ENCODE data around the gene MACROD2.

DNA sequence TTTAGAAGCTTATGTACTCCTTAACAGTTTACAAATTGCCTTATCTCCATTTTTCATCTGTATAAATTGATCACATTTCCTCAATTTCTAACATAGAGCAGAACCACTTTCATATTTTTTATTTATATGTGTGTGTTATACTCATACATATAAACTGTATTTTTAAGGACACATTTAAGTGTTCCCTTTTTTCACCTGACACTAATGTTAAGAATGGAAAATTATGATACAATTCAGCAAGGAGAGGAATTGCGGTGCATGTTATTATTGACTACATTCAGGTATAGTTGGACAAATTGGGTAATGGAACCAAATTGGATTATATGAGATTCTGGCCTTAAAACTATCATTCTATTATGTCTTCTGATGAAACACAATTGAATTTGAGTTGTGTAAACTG is 821.2 kb downstream of the MACROD2 start:
- TF ChIP-seq BACH2 (CRISPR knock-in tag; IDR thresholded peaks at IDR 0.05; ENCODE audit: borderline replicate concordance) (no peak), CSDC2 (CRISPR knock-in tag; IDR thresholded peaks at IDR 0.05) (no peak), ZNF8 (CRISPR knock-in tag; IDR thresholded peaks at IDR 0.05) (no peak), POU6F1 (CRISPR knock-in tag; IDR thresholded peaks at IDR 0.05; ENCODE audit: borderline replicate concordance, low read depth) (no peak), TCF4 (CRISPR knock-in tag; IDR thresholded peaks at IDR 0.05; ENCODE audit: borderline replicate concordance) (no peak), ARNTL (CRISPR knock-in tag; IDR thresholded peaks at IDR 0.05; ENCODE audit: borderline replicate concordance, low read depth) (no peak)
- TF ChIP-seq, protein P1, sequence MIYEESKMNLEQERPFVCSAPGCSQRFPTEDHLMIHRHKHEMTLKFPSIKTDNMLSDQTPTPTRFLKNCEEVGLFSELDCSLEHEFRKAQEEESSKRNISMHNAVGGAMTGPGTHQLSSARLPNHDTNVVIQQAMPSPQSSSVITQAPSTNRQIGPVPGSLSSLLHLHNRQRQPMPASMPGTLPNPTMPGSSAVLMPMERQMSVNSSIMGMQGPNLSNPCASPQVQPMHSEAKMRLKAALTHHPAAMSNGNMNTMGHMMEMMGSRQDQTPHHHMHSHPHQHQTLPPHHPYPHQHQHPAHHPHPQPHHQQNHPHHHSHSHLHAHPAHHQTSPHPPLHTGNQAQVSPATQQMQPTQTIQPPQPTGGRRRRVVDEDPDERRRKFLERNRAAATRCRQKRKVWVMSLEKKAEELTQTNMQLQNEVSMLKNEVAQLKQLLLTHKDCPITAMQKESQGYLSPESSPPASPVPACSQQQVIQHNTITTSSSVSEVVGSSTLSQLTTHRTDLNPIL (CRISPR knock-in tag; IDR thresholded peaks at IDR 0.05; ENCODE audit: low read depth) = no peak
